Ovary (tissue), 9 donors: Measurements from ENCODE around the gene NPSR1. TPM values are rescaled to one million over a fixed set of nuclear protein-coding genes. Genes with fewer than 3 reads are reported as not detected.

Experiments used
- DNase-seq, 5 donors: peaks; one replicate each; pipeline ENCODE4 v3.0.0-alpha.2; 2019 to 2020
- H3K27ac ChIP-seq, 2 donors: fragments of 200-600 bp; one replicate each; pipeline versions ENCODE4 v1.5.1 to v1.8.0; 2019 to 2022
- H3K27me3 ChIP-seq: fragments of 200-600 bp; one replicate; pipeline ENCODE4 v1.8.0; 2022
- H3K36me3 ChIP-seq: fragments of 200-600 bp; sonication (generic); one replicate; pipeline ENCODE4 v1.5.1; 2019
- H3K4me1 ChIP-seq: one replicate; pipeline ENCODE4 v1.8.1; 2013; ENCODE audit warnings: mild to moderate bottlenecking, moderate library complexity; ENCODE audit not compliant: insufficient read depth
- H3K4me3 ChIP-seq: fragments of 200-600 bp; sonication (generic); one replicate; pipeline ENCODE4 v1.5.1; 2017
- H3K9me3 ChIP-seq, 2 donors: fragments of 200-600 bp in 1 of 2; sonication (generic) in 1 of 2; one replicate each; pipeline versions ENCODE4 v1.5.1 to v1.8.1; 2013 to 2019; ENCODE audit warnings: mild to moderate bottlenecking in 1 of 2, moderate library complexity in 1 of 2
- EP300 ChIP-seq: sonication (generic); formaldehyde crosslinking; IDR thresholded peaks from one replicate; pipeline ENCODE4 v1.6.1; 2017; ENCODE audit warnings: antibody characterized with exemption
- POLR2A ChIP-seq: fragments of 450-650 bp; IDR thresholded peaks from one replicate; pipeline ENCODE4 v1.6.1; 2017; ENCODE audit warnings: antibody characterized with exemption, mild to moderate bottlenecking, moderate library complexity
- WGBS, 3 donors: extraction: QIAGEN DNeasy Blood & Tissue Kit in 1 of 3; methylation state at CpG; one replicate each; pipeline versions ENCODE4 v1.1.5 to v1.1.7; 2013 to 2017; 5-methylcytosine and 5-hydroxymethylcytosine counted together
- intact Hi-C, 4 donors: fragments of 100-400 bp; cut with DNase I; formaldehyde crosslinking; loops; one replicate each; pipeline versions ENCODE4 v1.11.0 to v1.15.1; 2022 to 2023
- polyA plus RNA-seq, 2 donors: library from polyadenylated mRNA; stranded (reverse); fragments of 200-250 nt in 1 of 2; fragments of 350-450 nt in 1 of 2; fragmentation: Illumina TruSeq in 1 of 2; extraction: RNeasy Lipid Tissue Mini Kit (QIAGEN cat#74804) in 1 of 2; gene quantifications; one replicate each; pipeline ENCODE4 v1.2.3, GENCODE V29; 2013 to 2014
- total RNA-seq, 7 donors: library from RNA; depleted of rRNA in 2 of 7; stranded (reverse); fragments of >200 nt in 2 of 7; fragmentation: NEBNext Ultra II Directional in 3 of 7; extraction: Animal tissue kit (Norgen Biotek cat#: 25700) in 3 of 7; gene quantifications; one replicate each; pipeline versions ENCODE4 v1.1.0 to v1.2.4, GENCODE V29; 2016 to 2023
- TF ChIP-seq, protein P1 (sequence below), 3 donors: fragments of 450-650 bp in 2 of 3; fragments of 200-600 bp in 1 of 3; IDR thresholded peaks; one replicate each; pipeline versions ENCODE4 v1.5.1 to v1.8.0; 2016 to 2022; ENCODE audit warnings: antibody characterized with exemption in 3 of 3, mild to moderate bottlenecking in 1 of 3
- donor health status: DM: no; HTN: no; CAD: no; lungs with moderate emphysema.
- donor health status: DM: no; HTN: no; CAD: no.
- donor health status: Bipolar disorder and iron deficiency.
- donor health status: DM: yes; HTN: yes; CAD: no.
- donor health status: DM: no; HTN: no; CAD: no.
- donor health status: DM: yes; HTN: yes; CAD: no.

Gene NPSR1
- total and polyA plus RNA-seq, 9 donors: not detected

DNA sequence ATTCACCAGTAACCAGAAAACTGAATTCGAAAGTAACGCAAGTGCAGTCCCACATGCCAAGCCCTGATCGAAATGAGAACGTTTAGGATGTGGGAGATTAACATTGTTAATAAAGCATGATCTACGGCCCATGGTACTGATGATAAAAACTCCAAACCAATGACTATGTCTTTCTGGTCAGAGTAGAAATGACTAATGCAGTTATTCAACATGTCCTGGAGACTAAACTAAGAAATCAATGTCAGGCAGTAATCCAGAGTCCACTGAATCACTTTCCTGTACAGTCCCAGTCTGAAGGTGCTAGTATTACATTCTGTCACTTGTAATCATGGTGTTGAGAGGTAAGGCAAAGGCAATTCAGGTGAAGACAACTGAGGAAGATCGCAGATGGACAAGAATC lies 14.4 kb downstream of the NPSR1 start:
- no peaks in the 10 kb centered on the region for H3K27me3 ChIP-seq
- 69 to 85% (median 79%) methylated on average over 6 of the region's 6 CpGs for WGBS, 3 donors
- H3K4me1 ChIP-seq: no peaks in the 10 kb centered on the region
- H3K27ac ChIP-seq: no peak overlapping the region
- no peak overlapping the region for H3K4me3 ChIP-seq
- H3K9me3 ChIP-seq: no peaks in the 10 kb centered on the region
- intact Hi-C loops: no loop called here
- no peak for DNase-seq
- TF ChIP-seq EP300 (no peak), POLR2A (no peak)
- TF ChIP-seq, protein P1, sequence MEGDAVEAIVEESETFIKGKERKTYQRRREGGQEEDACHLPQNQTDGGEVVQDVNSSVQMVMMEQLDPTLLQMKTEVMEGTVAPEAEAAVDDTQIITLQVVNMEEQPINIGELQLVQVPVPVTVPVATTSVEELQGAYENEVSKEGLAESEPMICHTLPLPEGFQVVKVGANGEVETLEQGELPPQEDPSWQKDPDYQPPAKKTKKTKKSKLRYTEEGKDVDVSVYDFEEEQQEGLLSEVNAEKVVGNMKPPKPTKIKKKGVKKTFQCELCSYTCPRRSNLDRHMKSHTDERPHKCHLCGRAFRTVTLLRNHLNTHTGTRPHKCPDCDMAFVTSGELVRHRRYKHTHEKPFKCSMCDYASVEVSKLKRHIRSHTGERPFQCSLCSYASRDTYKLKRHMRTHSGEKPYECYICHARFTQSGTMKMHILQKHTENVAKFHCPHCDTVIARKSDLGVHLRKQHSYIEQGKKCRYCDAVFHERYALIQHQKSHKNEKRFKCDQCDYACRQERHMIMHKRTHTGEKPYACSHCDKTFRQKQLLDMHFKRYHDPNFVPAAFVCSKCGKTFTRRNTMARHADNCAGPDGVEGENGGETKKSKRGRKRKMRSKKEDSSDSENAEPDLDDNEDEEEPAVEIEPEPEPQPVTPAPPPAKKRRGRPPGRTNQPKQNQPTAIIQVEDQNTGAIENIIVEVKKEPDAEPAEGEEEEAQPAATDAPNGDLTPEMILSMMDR (IDR thresholded peaks at IDR 0.05): no peak
- H3K36me3 ChIP-seq: no peaks in the 10 kb centered on the region

DNA sequence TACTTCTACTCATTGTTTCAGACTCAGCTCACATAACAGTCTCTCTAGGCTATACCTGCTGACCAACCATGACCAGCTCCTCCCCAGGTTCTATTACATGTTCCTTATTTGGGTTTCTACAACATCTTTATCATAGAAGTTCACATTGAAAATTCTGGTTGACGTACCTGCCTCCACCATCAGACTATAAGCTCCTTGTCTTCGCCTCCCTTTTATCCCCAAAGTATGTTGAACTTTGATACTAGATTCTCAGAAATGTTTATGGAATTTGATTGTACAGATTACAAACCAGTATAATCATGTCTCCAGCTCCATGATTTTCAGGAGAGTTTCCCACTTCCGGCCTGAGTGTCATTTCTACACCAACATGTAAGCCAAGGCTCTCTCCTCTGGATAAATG lies 15.0 kb downstream of the NPSR1 start:
- no peaks in the 10 kb centered on the region for H3K9me3 ChIP-seq
- H3K27ac ChIP-seq: no peak overlapping the region
- intact Hi-C loops: no loop called here
- no peaks in the 10 kb centered on the region for H3K36me3 ChIP-seq
- no peaks in the 10 kb centered on the region for H3K4me1 ChIP-seq
- TF ChIP-seq, protein P1 (IDR thresholded peaks at IDR 0.05): no peak
- TF ChIP-seq EP300: no peak
- TF ChIP-seq POLR2A: no peak
- DNase-seq: no peak
- H3K27me3 ChIP-seq: no peaks in the 10 kb centered on the region
- no peak overlapping the region for H3K4me3 ChIP-seq
- 61 to 95% (median 93%) methylated on average over 3 of the region's 3 CpGs for WGBS, 3 donors

DNA sequence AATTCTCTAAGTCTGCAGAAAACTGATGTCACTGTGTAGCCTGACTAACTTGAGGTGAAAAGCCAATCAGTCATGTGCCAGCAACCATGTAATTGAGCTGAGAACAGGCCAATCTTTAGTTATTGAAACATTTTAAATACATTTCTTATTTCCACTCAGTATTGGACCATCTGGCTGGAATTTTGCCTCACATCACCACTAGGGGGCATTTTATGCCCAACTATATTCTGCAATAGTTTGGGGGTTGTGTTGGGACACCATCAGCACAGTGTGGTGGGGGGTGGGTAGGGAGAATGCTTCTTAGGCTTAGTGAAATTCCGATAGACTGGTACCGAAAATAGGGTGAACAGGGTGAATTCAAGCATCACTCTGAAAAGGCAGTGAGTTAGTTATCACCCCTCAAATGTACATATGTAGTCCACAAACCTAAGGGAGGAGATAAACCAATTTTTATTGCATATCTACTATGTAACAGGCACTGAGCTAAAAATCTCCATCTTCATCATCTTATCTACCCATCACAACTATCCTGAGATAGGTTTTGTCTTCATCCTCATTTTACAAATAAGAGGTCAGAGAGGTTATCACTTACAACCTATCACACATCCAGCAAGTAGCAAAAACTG lies 17.8 kb downstream of the NPSR1 start:
- Histone ChIP-seq H3K27me3 (no peaks in the 10 kb centered on the region), H3K4me3 (no peak overlapping the region), H3K4me1 (no peaks in the 10 kb centered on the region), H3K9me3 (no peaks in the 10 kb centered on the region), H3K36me3 (no peaks in the 10 kb centered on the region), H3K27ac (no peak overlapping the region)
- WGBS, 3 donors: 60 to 70% (median 69%) methylated on average over 2 of the region's 2 CpGs
- intact Hi-C loops: no loop called here
- TF ChIP-seq, protein P1 (IDR thresholded peaks at IDR 0.05): no peak
- TF ChIP-seq POLR2A: no peak
- no peak for TF ChIP-seq EP300
- no peak for DNase-seq

DNA sequence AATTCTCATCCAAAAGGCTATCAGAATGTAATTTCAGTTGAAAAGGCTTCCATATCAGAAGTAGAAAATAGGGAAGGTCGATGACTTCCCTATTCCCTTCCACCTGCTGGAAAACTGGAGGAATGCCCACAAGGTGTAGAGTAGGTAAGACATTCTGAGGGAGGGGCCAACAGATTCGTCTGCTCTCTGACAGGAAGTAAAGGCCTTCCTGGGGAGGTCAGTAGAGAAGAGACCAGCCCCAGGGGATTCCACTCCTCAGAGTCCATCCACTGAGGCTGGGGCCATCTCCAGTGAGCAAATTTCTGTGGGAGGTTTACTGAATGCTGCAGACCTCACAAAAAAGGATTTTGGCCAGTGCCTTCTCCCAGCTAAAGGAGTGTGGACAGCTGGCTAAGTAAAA lies 19.5 kb downstream of the NPSR1 start:
- H3K27ac ChIP-seq: no peak overlapping the region
- H3K4me1 ChIP-seq: no peaks in the 10 kb centered on the region
- intact Hi-C loops: no loop called here
- WGBS, 3 donors: 57 to 64% (median 58%) methylated on average over 2 of the region's 2 CpGs
- no peaks in the 10 kb centered on the region for H3K27me3 ChIP-seq
- H3K4me3 ChIP-seq: no peak overlapping the region
- no peak for DNase-seq
- H3K9me3 ChIP-seq: no peaks in the 10 kb centered on the region
- TF ChIP-seq POLR2A (no peak), EP300 (no peak)
- TF ChIP-seq, protein P1 (IDR thresholded peaks at IDR 0.05): no peak
- no peaks in the 10 kb centered on the region for H3K36me3 ChIP-seq
